Peyer's patch (tissue), 4 donors: ENCODE data around the gene SPRR2E. TPM values are rescaled to one million over a fixed set of nuclear protein-coding genes. Genes with fewer than 3 reads are reported as not detected.
"Not testable (repeated sequence)": the region's sequence is repeated elsewhere in the genome, so short reads cannot be mapped to it uniquely, and the experiment has no call there.

Source experiments
- DNase-seq, 3 donors: peaks; one replicate each; pipeline ENCODE4 v3.0.0-alpha.2; 2017 to 2019
- H3K27ac ChIP-seq, 4 donors: fragments of 200-600 bp; sonication (generic); one replicate each; pipeline ENCODE4 v1.5.1; 2016 to 2019
- H3K27me3 ChIP-seq, 2 donors: fragments of 200-600 bp; sonication (generic); one replicate each; pipeline ENCODE4 v1.5.1; 2019
- H3K36me3 ChIP-seq, 3 donors: fragments of 200-600 bp; sonication (generic); one replicate each; pipeline ENCODE4 v1.5.1; 2016 to 2019
- H3K4me1 ChIP-seq, 4 donors: fragments of 200-600 bp; sonication (generic); one replicate each; pipeline ENCODE4 v1.5.1; 2016 to 2019
- H3K4me3 ChIP-seq, 4 donors: fragments of 200-600 bp; sonication (generic); 1 replicate in 3 of 4; 2 replicates in 1 of 4; pipeline ENCODE4 v1.5.1; 2016 to 2019; ENCODE audit warnings: mild to moderate bottlenecking in 1 of 4
- H3K9me3 ChIP-seq, 4 donors: fragments of 200-600 bp; sonication (generic); one replicate each; pipeline ENCODE4 v1.5.1; 2016 to 2019; ENCODE audit warnings: mild to moderate bottlenecking in 1 of 4
- CTCF ChIP-seq, 6 experiments: fragments of 450-650 bp in 4 of 6; fragments of 200-600 bp in 2 of 6; sonication (generic) in 1 of 6; IDR thresholded peaks; one replicate each; pipeline ENCODE4 v1.5.1; 2017 to 2019; ENCODE audit warnings: antibody characterized with exemption in 6 of 6, mild to moderate bottlenecking in 3 of 6, moderate library complexity in 1 of 6
- POLR2A ChIP-seq, 2 donors: fragments of 450-650 bp; IDR thresholded peaks; one replicate each; pipeline ENCODE4 v1.5.1; 2017; ENCODE audit warnings: antibody characterized with exemption in 2 of 2, mild to moderate bottlenecking in 2 of 2, moderate library complexity in 2 of 2
- total RNA-seq, 4 donors: library from RNA; depleted of rRNA; stranded (reverse); fragments of >200 nt; gene quantifications; one replicate each; pipeline ENCODE4 v1.1.0, GENCODE V29; 2016

The SPRR2E gene
- total RNA-seq, 4 donors from 2014 or later: not detected

GRCh38 chr1:153113416-153113815 lies 19.1 kb upstream of the SPRR2E start, which contains the start of gene SPRR2F:
Gene SPRR2F (minus strand): TSS chr1:153113516. CDS start chr1:153112733, 783 bp downstream.
- H3K27ac ChIP-seq: no peak within 1 kb of the TSS
- H3K36me3 ChIP-seq: no peaks in the 10 kb centered on the region
- no peaks in the 10 kb centered on the region for H3K27me3 ChIP-seq
- no peak for DNase-seq
- no peaks in the 10 kb centered on the region for H3K4me1 ChIP-seq
- no peak for TF ChIP-seq POLR2A (IDR thresholded peaks at IDR 0.05)
- no peak for TF ChIP-seq CTCF (IDR thresholded peaks at IDR 0.05)
- H3K4me3 ChIP-seq: no peak within 1 kb of the TSS
- H3K9me3 ChIP-seq: no peaks in the 10 kb centered on the region

GRCh38 chr1:153112454-153112853 lies 18.1 kb upstream of the SPRR2E start:
- H3K27me3 ChIP-seq, H3K4me3 ChIP-seq, H3K9me3 ChIP-seq, H3K27ac ChIP-seq, DNase-seq, H3K4me1 ChIP-seq, H3K36me3 ChIP-seq: not testable (repeated sequence)

- H3K4me3 ChIP-seq: no peak overlapping the region
- no peaks in the 10 kb centered on the region for H3K4me1 ChIP-seq
- no peaks in the 10 kb centered on the region for H3K36me3 ChIP-seq
- H3K27me3 ChIP-seq: no peaks in the 10 kb centered on the region
- DNase-seq: no peak
- H3K27ac ChIP-seq: no peak overlapping the region
- H3K9me3 ChIP-seq: no peaks in the 10 kb centered on the region
- no peak for TF ChIP-seq CTCF (IDR thresholded peaks at IDR 0.05)
- no peak for TF ChIP-seq POLR2A (IDR thresholded peaks at IDR 0.05)
Measured at GRCh38 chr1:153100245-153100644, 5.9 kb upstream of the SPRR2E start.

GRCh38 chr1:153099461-153100045 lies 5.2 kb upstream of the SPRR2E start:
- Histone ChIP-seq H3K4me3 (no peak overlapping the region), H3K27ac (no peak overlapping the region), H3K27me3 (no peaks in the 10 kb centered on the region), H3K36me3 (no peaks in the 10 kb centered on the region), H3K9me3 (no peaks in the 10 kb centered on the region), H3K4me1 (no peaks in the 10 kb centered on the region)
- TF ChIP-seq CTCF (IDR thresholded peaks at IDR 0.05) (no peak), POLR2A (IDR thresholded peaks at IDR 0.05) (no peak)
- DNase-seq: no peak

GRCh38 chr1:153095764-153096163 lies 1.4 kb upstream of the SPRR2E start:
- Histone ChIP-seq H3K27me3 (no peaks in the 10 kb centered on the region), H3K4me3 (no peak overlapping the region), H3K9me3 (no peaks in the 10 kb centered on the region), H3K4me1 (no peaks in the 10 kb centered on the region), H3K36me3 (no peaks in the 10 kb centered on the region), H3K27ac (no peak overlapping the region)
- no peak for TF ChIP-seq CTCF (IDR thresholded peaks at IDR 0.05)
- no peak for TF ChIP-seq POLR2A (IDR thresholded peaks at IDR 0.05)
- no peak for DNase-seq

- Histone ChIP-seq H3K36me3 (no peaks in the 10 kb centered on the region), H3K27me3 (no peaks in the 10 kb centered on the region), H3K9me3 (no peaks in the 10 kb centered on the region), H3K4me3 (no peak overlapping the region), H3K4me1 (no peaks in the 10 kb centered on the region), H3K27ac (no peak overlapping the region)
- TF ChIP-seq CTCF (IDR thresholded peaks at IDR 0.05) (no peak), POLR2A (IDR thresholded peaks at IDR 0.05) (no peak)
- no peak for DNase-seq
Measured at GRCh38 chr1:153087652-153088051, 6.7 kb downstream of the SPRR2E start.
